ENCODE results near the gene LMF1.

GRCh38 chr16:911604-912321, 59.0 kb downstream of the LMF1 start:
- no peak for TF ChIP-seq CTCF (IDR thresholded peaks at IDR 0.05; ENCODE audit: low read depth, low read length, poor library complexity, severe bottlenecking)
- TF ChIP-seq EZH2phosphoT487 (IDR thresholded peaks at IDR 0.05; ENCODE audit: borderline replicate concordance, low read length): no peak

Measured in DOHH2 (cell line).